GM23338 (cell line): ENCODE data around the gene RNF150. TPM values are rescaled to one million over a fixed set of nuclear protein-coding genes. Genes with fewer than 3 reads are reported as not detected.

Experiments used
- ATAC-seq: fragments of 200-7000 bp; cut with Tn5 transposase; 3 replicates; pipeline ENCODE4 v1.9.1; 2020
- DNase-seq: peaks from one replicate; pipeline ENCODE4 v3.0.0-alpha.2; 2015; ENCODE audit warnings: low spot score
- H2AFZ ChIP-seq: fragments of 200-600 bp; sonication (generic); 2 replicates; pipeline ENCODE4 v1.8.0; 2016; ENCODE audit warnings: antibody characterized with exemption, mild to moderate bottlenecking, moderate library complexity
- H3F3A ChIP-seq: fragments of 200-600 bp; sonication (generic); replicated peaks from 2 replicates; pipeline ENCODE4 v1.8.0; 2017; ENCODE audit warnings: antibody characterized with exemption, mixed run types, low read depth
- H3K27ac ChIP-seq: fragments of 200-600 bp; sonication (generic); 2 replicates; pipeline ENCODE4 v1.6.1; 2016; ENCODE audit warnings: low read depth
- H3K27me3 ChIP-seq: fragments of 200-600 bp; sonication (generic); 2 replicates; pipeline ENCODE4 v1.8.0; 2016; ENCODE audit warnings: mild to moderate bottlenecking, mixed run types, moderate library complexity; ENCODE audit not compliant: insufficient read depth
- H3K36me3 ChIP-seq: fragments of 200-600 bp; sonication (generic); 2 replicates; pipeline ENCODE4 v1.8.0; 2016; ENCODE audit warnings: mild to moderate bottlenecking; ENCODE audit not compliant: insufficient read depth
- H3K4me1 ChIP-seq: fragments of 200-600 bp; sonication (generic); 2 replicates; pipeline ENCODE4 v1.8.0; 2016; ENCODE audit warnings: mild to moderate bottlenecking, moderate library complexity; ENCODE audit not compliant: insufficient read depth
- H3K4me2 ChIP-seq: fragments of 200-600 bp; sonication (generic); 2 replicates; pipeline ENCODE4 v1.7.1; 2017; ENCODE audit warnings: mixed run types
- H3K4me3 ChIP-seq: fragments of 200-600 bp; sonication (generic); 2 replicates; pipeline ENCODE4 v1.6.1; 2016; ENCODE audit warnings: mixed run types
- H3K79me2 ChIP-seq: fragments of 200-600 bp; sonication (generic); replicated peaks from 2 replicates; pipeline ENCODE4 v1.8.0; 2017; ENCODE audit warnings: mild to moderate bottlenecking; ENCODE audit not compliant: insufficient read depth
- H3K9me2 ChIP-seq: fragments of 200-600 bp; sonication (generic); 2 replicates; pipeline ENCODE4 v1.8.0; 2017; ENCODE audit not compliant: insufficient read depth
- H4K20me1 ChIP-seq: fragments of 200-600 bp; sonication (generic); replicated peaks from 2 replicates; pipeline ENCODE4 v1.8.0; 2017; ENCODE audit warnings: mild to moderate bottlenecking; ENCODE audit not compliant: insufficient read depth
- H3K27ac Mint-ChIP-seq: 2 replicates; pipeline ENCODE4 v1.8.0; 2020; ENCODE audit warnings: inconsistent platforms, mild to moderate bottlenecking, moderate library complexity, mixed read lengths
- H3K27me3 Mint-ChIP-seq: 3 replicates; pipeline ENCODE4 v1.8.0; 2022; ENCODE audit warnings: low read depth, mild to moderate bottlenecking, moderate library complexity, mixed read lengths, inconsistent platforms; ENCODE audit not compliant: insufficient read depth, poor library complexity
- H3K36me3 Mint-ChIP-seq: 3 replicates; pipeline ENCODE4 v1.8.0; 2021; ENCODE audit warnings: low read depth, mild to moderate bottlenecking, inconsistent platforms, moderate library complexity, mixed read lengths
- H3K4me1 Mint-ChIP-seq: 3 replicates; pipeline ENCODE4 v1.8.0; 2020; ENCODE audit warnings: mild to moderate bottlenecking, inconsistent platforms, mixed read lengths
- H3K4me3 Mint-ChIP-seq: 3 replicates; pipeline ENCODE4 v1.8.0; 2021; ENCODE audit warnings: moderate library complexity, mild to moderate bottlenecking, inconsistent platforms, mixed read lengths
- H3K9me3 Mint-ChIP-seq: 3 replicates; pipeline ENCODE4 v1.8.0; 2020; ENCODE audit warnings: moderate library complexity, mild to moderate bottlenecking, inconsistent platforms, mixed read lengths
- CREB1 ChIP-seq: fragments of 250-450 bp; sonication (Bioruptor Pico); IDR thresholded peaks from 2 replicates; pipeline ENCODE4 v1.5.0; 2020; ENCODE audit warnings: low read depth, mild to moderate bottlenecking, moderate library complexity
- EZH2 ChIP-seq: fragments of 200-600 bp; sonication (generic); IDR thresholded peaks from one replicate; pipeline ENCODE4 v1.8.0; 2017; ENCODE audit warnings: antibody characterized with exemption, mild to moderate bottlenecking, low read depth; ENCODE audit not compliant: unreplicated experiment
- JUNB ChIP-seq: IDR thresholded peaks from one replicate; pipeline ENCODE4 v1.6.1; 2016; ENCODE audit warnings: antibody characterized with exemption; ENCODE audit not compliant: unreplicated experiment
- NANOG ChIP-seq: IDR thresholded peaks from 2 replicates; pipeline ENCODE4 v1.6.1; 2016; ENCODE audit warnings: antibody characterized with exemption, borderline replicate concordance
- POLR2AphosphoS5 ChIP-seq: IDR thresholded peaks from 2 replicates; pipeline ENCODE4 v1.6.1; 2016; ENCODE audit warnings: antibody characterized with exemption, low read depth
- REST ChIP-seq: IDR thresholded peaks from one replicate; pipeline ENCODE4 v1.6.1; 2018; ENCODE audit warnings: antibody characterized with exemption; ENCODE audit not compliant: unreplicated experiment
- ZNF114 ChIP-seq: fragments of 250-450 bp; sonication (Bioruptor Pico); IDR thresholded peaks from 2 replicates; pipeline ENCODE4 v1.5.0; 2020; ENCODE audit warnings: mild to moderate bottlenecking, moderate library complexity
- ZNF331 ChIP-seq: fragments of 250-450 bp; sonication (Bioruptor Pico); IDR thresholded peaks from 2 replicates; pipeline ENCODE4 v1.5.0; 2020; ENCODE audit warnings: low read depth, mild to moderate bottlenecking, moderate library complexity
- polyA plus RNA-seq: library from polyadenylated mRNA; unstranded; fragments of >200 nt; fragmentation: Nextera tagmentation; extraction: Ambion mirVana; gene quantifications from 2 replicates; pipeline ENCODE4 v1.2.1, GENCODE V29; 2016
- total RNA-seq: library from RNA; depleted of rRNA; stranded (reverse); fragments of >200 nt; shearing (Covaris generic); gene quantifications from 2 replicates; pipeline ENCODE4 v1.2.3, GENCODE V29; 2014
- TF ChIP-seq, protein P1 (sequence below), 2 experiments: fragments of 200-600 bp in 1 of 2; sonication (generic) in 1 of 2; conservative IDR thresholded peaks; 2 replicates each; pipeline versions ENCODE4 v1.5.1 to v1.6.1; 2016 to 2017; ENCODE audit warnings: antibody characterized with exemption in 2 of 2, low read depth in 2 of 2, mild to moderate bottlenecking in 2 of 2, moderate library complexity in 1 of 2
- TF ChIP-seq, protein P2 (sequence below): IDR thresholded peaks from 2 replicates; pipeline ENCODE4 v1.6.1; 2016; ENCODE audit warnings: antibody characterized with exemption
- TF ChIP-seq, protein P3 (sequence below): fragments of 250-450 bp; sonication (Bioruptor Pico); IDR thresholded peaks from 2 replicates; pipeline ENCODE4 v1.5.0; 2020; ENCODE audit warnings: mild to moderate bottlenecking, moderate library complexity

Gene RNF150
- total and polyA plus RNA-seq, 2 experiments from 2014 or later, result 1.3 to 6.1 TPM

DNA sequence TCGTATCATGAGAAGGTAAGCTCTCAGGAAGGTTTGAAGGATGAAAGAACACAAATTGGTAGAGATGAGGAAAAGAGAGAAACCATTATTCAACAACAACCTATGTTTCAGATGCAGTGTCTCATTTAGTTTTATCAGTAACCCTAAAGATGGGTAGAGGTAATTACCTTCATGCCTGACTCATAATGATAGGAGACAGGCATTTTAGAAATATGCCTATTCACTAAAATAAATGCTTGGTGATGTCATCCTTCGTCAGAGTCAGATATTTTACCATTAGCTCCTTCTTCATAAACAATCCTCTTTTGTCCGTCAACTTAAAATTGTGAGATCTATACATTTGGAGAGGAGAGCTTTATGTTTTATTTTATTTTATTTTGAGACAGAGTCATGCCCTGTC, 21.5 kb upstream of the RNF150 start:
- H3K4me1 ChIP-seq, result no peaks in the 10 kb centered on the region
- TF ChIP-seq, protein P1, sequence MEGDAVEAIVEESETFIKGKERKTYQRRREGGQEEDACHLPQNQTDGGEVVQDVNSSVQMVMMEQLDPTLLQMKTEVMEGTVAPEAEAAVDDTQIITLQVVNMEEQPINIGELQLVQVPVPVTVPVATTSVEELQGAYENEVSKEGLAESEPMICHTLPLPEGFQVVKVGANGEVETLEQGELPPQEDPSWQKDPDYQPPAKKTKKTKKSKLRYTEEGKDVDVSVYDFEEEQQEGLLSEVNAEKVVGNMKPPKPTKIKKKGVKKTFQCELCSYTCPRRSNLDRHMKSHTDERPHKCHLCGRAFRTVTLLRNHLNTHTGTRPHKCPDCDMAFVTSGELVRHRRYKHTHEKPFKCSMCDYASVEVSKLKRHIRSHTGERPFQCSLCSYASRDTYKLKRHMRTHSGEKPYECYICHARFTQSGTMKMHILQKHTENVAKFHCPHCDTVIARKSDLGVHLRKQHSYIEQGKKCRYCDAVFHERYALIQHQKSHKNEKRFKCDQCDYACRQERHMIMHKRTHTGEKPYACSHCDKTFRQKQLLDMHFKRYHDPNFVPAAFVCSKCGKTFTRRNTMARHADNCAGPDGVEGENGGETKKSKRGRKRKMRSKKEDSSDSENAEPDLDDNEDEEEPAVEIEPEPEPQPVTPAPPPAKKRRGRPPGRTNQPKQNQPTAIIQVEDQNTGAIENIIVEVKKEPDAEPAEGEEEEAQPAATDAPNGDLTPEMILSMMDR (conservative IDR thresholded peaks at IDR 0.05; ENCODE audit: low read depth in 2 of 2), result no peak
- no peak for TF ChIP-seq REST
- TF ChIP-seq, protein P2, sequence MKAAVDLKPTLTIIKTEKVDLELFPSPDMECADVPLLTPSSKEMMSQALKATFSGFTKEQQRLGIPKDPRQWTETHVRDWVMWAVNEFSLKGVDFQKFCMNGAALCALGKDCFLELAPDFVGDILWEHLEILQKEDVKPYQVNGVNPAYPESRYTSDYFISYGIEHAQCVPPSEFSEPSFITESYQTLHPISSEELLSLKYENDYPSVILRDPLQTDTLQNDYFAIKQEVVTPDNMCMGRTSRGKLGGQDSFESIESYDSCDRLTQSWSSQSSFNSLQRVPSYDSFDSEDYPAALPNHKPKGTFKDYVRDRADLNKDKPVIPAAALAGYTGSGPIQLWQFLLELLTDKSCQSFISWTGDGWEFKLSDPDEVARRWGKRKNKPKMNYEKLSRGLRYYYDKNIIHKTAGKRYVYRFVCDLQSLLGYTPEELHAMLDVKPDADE, result no peak
- TF ChIP-seq, protein P3, sequence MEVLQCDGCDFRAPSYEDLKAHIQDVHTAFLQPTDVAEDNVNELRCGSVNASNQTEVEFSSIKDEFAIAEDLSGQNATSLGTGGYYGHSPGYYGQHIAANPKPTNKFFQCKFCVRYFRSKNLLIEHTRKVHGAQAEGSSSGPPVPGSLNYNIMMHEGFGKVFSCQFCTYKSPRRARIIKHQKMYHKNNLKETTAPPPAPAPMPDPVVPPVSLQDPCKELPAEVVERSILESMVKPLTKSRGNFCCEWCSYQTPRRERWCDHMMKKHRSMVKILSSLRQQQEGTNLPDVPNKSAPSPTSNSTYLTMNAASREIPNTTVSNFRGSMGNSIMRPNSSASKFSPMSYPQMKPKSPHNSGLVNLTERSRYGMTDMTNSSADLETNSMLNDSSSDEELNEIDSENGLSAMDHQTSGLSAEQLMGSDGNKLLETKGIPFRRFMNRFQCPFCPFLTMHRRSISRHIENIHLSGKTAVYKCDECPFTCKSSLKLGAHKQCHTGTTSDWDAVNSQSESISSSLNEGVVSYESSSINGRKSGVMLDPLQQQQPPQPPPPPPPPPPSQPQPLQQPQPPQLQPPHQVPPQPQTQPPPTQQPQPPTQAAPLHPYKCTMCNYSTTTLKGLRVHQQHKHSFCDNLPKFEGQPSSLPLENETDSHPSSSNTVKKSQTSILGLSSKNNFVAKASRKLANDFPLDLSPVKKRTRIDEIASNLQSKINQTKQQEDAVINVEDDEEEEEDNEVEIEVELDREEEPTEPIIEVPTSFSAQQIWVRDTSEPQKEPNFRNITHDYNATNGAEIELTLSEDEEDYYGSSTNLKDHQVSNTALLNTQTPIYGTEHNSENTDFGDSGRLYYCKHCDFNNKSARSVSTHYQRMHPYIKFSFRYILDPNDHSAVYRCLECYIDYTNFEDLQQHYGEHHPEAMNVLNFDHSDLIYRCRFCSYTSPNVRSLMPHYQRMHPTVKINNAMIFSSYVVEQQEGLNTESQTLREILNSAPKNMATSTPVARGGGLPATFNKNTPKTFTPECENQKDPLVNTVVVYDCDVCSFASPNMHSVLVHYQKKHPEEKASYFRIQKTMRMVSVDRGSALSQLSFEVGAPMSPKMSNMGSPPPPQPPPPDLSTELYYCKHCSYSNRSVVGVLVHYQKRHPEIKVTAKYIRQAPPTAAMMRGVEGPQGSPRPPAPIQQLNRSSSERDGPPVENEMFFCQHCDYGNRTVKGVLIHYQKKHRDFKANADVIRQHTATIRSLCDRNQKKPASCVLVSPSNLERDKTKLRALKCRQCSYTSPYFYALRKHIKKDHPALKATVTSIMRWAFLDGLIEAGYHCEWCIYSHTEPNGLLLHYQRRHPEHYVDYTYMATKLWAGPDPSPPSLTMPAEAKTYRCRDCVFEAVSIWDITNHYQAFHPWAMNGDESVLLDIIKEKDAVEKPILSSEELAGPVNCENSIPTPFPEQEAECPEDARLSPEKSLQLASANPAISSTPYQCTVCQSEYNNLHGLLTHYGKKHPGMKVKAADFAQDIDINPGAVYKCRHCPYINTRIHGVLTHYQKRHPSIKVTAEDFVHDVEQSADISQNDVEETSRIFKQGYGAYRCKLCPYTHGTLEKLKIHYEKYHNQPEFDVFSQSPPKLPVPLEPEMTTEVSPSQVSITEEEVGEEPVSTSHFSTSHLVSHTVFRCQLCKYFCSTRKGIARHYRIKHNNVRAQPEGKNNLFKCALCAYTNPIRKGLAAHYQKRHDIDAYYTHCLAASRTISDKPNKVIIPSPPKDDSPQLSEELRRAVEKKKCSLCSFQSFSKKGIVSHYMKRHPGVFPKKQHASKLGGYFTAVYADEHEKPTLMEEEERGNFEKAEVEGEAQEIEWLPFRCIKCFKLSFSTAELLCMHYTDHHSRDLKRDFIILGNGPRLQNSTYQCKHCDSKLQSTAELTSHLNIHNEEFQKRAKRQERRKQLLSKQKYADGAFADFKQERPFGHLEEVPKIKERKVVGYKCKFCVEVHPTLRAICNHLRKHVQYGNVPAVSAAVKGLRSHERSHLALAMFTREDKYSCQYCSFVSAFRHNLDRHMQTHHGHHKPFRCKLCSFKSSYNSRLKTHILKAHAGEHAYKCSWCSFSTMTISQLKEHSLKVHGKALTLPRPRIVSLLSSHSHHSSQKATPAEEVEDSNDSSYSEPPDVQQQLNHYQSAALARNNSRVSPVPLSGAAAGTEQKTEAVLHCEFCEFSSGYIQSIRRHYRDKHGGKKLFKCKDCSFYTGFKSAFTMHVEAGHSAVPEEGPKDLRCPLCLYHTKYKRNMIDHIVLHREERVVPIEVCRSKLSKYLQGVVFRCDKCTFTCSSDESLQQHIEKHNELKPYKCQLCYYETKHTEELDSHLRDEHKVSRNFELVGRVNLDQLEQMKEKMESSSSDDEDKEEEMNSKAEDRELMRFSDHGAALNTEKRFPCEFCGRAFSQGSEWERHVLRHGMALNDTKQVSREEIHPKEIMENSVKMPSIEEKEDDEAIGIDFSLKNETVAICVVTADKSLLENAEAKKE (CRISPR knock-in tag), result no peak
- TF ChIP-seq JUNB, result no peak
- no peak for TF ChIP-seq NANOG
- no peak for TF ChIP-seq ZNF331 (CRISPR knock-in tag)
- TF ChIP-seq CREB1 (CRISPR knock-in tag), result no peak
- no peak for TF ChIP-seq ZNF114 (CRISPR knock-in tag)
- TF ChIP-seq POLR2AphosphoS5, result no peak
- TF ChIP-seq EZH2, result no peak
- Mint-ChIP-seq H3K27ac (no peak overlapping the region), H3K9me3 (no peaks in the 10 kb centered on the region), H3K36me3 (no peaks in the 10 kb centered on the region), H3K4me3 (no peak overlapping the region), H3K4me1 (no peaks in the 10 kb centered on the region), H3K27me3 (peaks cover 2% of the 10 kb centered on the region)
- H4K20me1 ChIP-seq, result no peaks in the 10 kb centered on the region
- no peak overlapping the region for H2AFZ ChIP-seq
- ATAC-seq (no peak), DNase-seq (no peak)
- H3F3A ChIP-seq, result no peaks in the 10 kb centered on the region
- H3K79me2 ChIP-seq, result no peaks in the 10 kb centered on the region
- no peak overlapping the region for H3K4me2 ChIP-seq
- H3K27ac ChIP-seq, result no peak overlapping the region
- H3K27me3 ChIP-seq, result no peaks in the 10 kb centered on the region
- no peak overlapping the region for H3K4me3 ChIP-seq
- H3K36me3 ChIP-seq, result no peaks in the 10 kb centered on the region
- H3K9me2 ChIP-seq, result no peaks in the 10 kb centered on the region
